Measurements from ENCODE around the gene NMRK1.
A peak's percentile ranks its signal among the peaks of the same experiment; 100 is the strongest.

NMRK1 gene

GRCh38 chr9:75087289-75087823 lies 599 bp downstream of the NMRK1 start:
- H3K9me3 Mint-ChIP-seq, result no peaks in the 10 kb centered on the region
- H3K27me3 Mint-ChIP-seq, result no peaks in the 10 kb centered on the region
- DNase-seq (peak; percentile 4), ATAC-seq (replicated peaks) (no peak)
- H3K27ac Mint-ChIP-seq, result peak overlapping the region; percentile 84
- H3K4me3 Mint-ChIP-seq, result peak overlapping the region; percentile 91 to 92
- peaks cover 7 to 8% of the 10 kb centered on the region in 2 donors for H3K36me3 Mint-ChIP-seq
- peaks cover 19 to 28% of the 10 kb centered on the region in 2 donors for H3K4me1 Mint-ChIP-seq

- no peak for ATAC-seq (replicated peaks)
- peak overlapping the region; percentile 51 for H3K27ac Mint-ChIP-seq
- peak overlapping the region; percentile 67 to 91 for H3K4me3 Mint-ChIP-seq
- no peaks in the 10 kb centered on the region for H3K9me3 Mint-ChIP-seq
- DNase-seq, result no peak
- H3K4me1 Mint-ChIP-seq, result peaks cover 14 to 21% of the 10 kb centered on the region in 2 donors
- H3K36me3 Mint-ChIP-seq, result peaks cover 6 to 7% of the 10 kb centered on the region in 2 donors
- H3K27me3 Mint-ChIP-seq, result no peaks in the 10 kb centered on the region
Observed at GRCh38 chr9:75086541-75087288, 1.2 kb downstream of the NMRK1 start.

GRCh38 chr9:75085640-75086039 lies 2.3 kb downstream of the NMRK1 start:
- Mint-ChIP-seq H3K27ac (peak overlapping the region; percentile 47), H3K36me3 (peaks cover 2 to 4% of the 10 kb centered on the region in 2 donors), H3K9me3 (no peaks in the 10 kb centered on the region), H3K4me3 (no peak overlapping the region), H3K4me1 (peaks cover 7 to 13% of the 10 kb centered on the region in 2 donors), H3K27me3 (no peaks in the 10 kb centered on the region)
- no peak for DNase-seq
- no peak for ATAC-seq (replicated peaks)

- no peak for DNase-seq
- Mint-ChIP-seq H3K36me3 (peaks cover 2 to 4% of the 10 kb centered on the region in 2 donors), H3K27me3 (no peaks in the 10 kb centered on the region), H3K27ac (no peak overlapping the region), H3K4me1 (peaks cover 3 to 5% of the 10 kb centered on the region in 2 donors), H3K9me3 (no peaks in the 10 kb centered on the region), H3K4me3 (no peak overlapping the region)
- ATAC-seq (replicated peaks), result no peak
Observed at GRCh38 chr9:75084081-75084672, 3.8 kb downstream of the NMRK1 start.

- H3K36me3 Mint-ChIP-seq, result no peaks in the 10 kb centered on the region
Observed at GRCh38 chr9:75083188-75083970, 4.6 kb downstream of the NMRK1 start.

GRCh38 chr9:75081632-75082031 lies 6.3 kb downstream of the NMRK1 start:
- Mint-ChIP-seq H3K9me3 (no peaks in the 10 kb centered on the region), H3K4me3 (no peak overlapping the region), H3K36me3 (no peaks in the 10 kb centered on the region), H3K4me1 (peaks cover 0 to 1% of the 10 kb centered on the region in 2 donors), H3K27ac (no peak overlapping the region), H3K27me3 (no peaks in the 10 kb centered on the region)
- DNase-seq (no peak), ATAC-seq (replicated peaks) (no peak)

More at GRCh38 chr9:75083188-75083970, 4.6 kb downstream of the NMRK1 start:
- no peak overlapping the region for H3K4me3 Mint-ChIP-seq
- DNase-seq, result no peak
- H3K9me3 Mint-ChIP-seq, result no peaks in the 10 kb centered on the region
- no peak overlapping the region for H3K27ac Mint-ChIP-seq
- no peaks in the 10 kb centered on the region for H3K27me3 Mint-ChIP-seq
- H3K4me1 Mint-ChIP-seq, result peaks cover 0 to 1% of the 10 kb centered on the region in 2 donors
- ATAC-seq (replicated peaks), result no peak

GRCh38 chr9:75072895-75073294 lies 15.1 kb downstream of the NMRK1 start:
- DNase-seq (no peak), ATAC-seq (replicated peaks) (no peak)
- H3K4me3 Mint-ChIP-seq, result no peak overlapping the region
- no peaks in the 10 kb centered on the region for H3K27me3 Mint-ChIP-seq
- no peaks in the 10 kb centered on the region for H3K36me3 Mint-ChIP-seq
- H3K27ac Mint-ChIP-seq, result no peak overlapping the region
- peaks cover 3 to 11% of the 10 kb centered on the region in 2 donors for H3K4me1 Mint-ChIP-seq
- H3K9me3 Mint-ChIP-seq, result no peaks in the 10 kb centered on the region

- Mint-ChIP-seq H3K27ac (no peak overlapping the region), H3K9me3 (no peaks in the 10 kb centered on the region), H3K4me3 (no peak overlapping the region), H3K36me3 (no peaks in the 10 kb centered on the region), H3K4me1 (peaks cover 3 to 11% of the 10 kb centered on the region in 2 donors), H3K27me3 (no peaks in the 10 kb centered on the region)
- ATAC-seq (replicated peaks), result peak; percentile 38 to 55
- DNase-seq, result no peak
Observed at GRCh38 chr9:75071530-75072122, 16.3 kb downstream of the NMRK1 start.

GRCh38 chr9:75069171-75069570 lies 18.8 kb downstream of the NMRK1 start:
- H3K4me1 Mint-ChIP-seq, result peaks cover 3 to 11% of the 10 kb centered on the region in 2 donors
- no peaks in the 10 kb centered on the region for H3K27me3 Mint-ChIP-seq
- DNase-seq (no peak), ATAC-seq (replicated peaks) (no peak)
- H3K4me3 Mint-ChIP-seq, result no peak overlapping the region
- H3K36me3 Mint-ChIP-seq, result no peaks in the 10 kb centered on the region
- no peaks in the 10 kb centered on the region for H3K9me3 Mint-ChIP-seq
- no peak overlapping the region for H3K27ac Mint-ChIP-seq

- no peak overlapping the region for H3K27ac Mint-ChIP-seq
- no peaks in the 10 kb centered on the region for H3K27me3 Mint-ChIP-seq
- H3K36me3 Mint-ChIP-seq, result no peaks in the 10 kb centered on the region
- DNase-seq, result no peak
- no peaks in the 10 kb centered on the region for H3K9me3 Mint-ChIP-seq
- peaks cover 3 to 11% of the 10 kb centered on the region in 2 donors for H3K4me1 Mint-ChIP-seq
- no peak overlapping the region for H3K4me3 Mint-ChIP-seq
- no peak for ATAC-seq (replicated peaks)
Observed at GRCh38 chr9:75067894-75068293, 20.1 kb downstream of the NMRK1 start.

GRCh38 chr9:75065510-75065909 lies 22.4 kb downstream of the NMRK1 start:
- H3K4me3 Mint-ChIP-seq, result no peak overlapping the region
- ATAC-seq (replicated peaks) (no peak), DNase-seq (no peak)
- H3K27me3 Mint-ChIP-seq, result no peaks in the 10 kb centered on the region
- no peak overlapping the region for H3K27ac Mint-ChIP-seq
- no peaks in the 10 kb centered on the region for H3K36me3 Mint-ChIP-seq
- no peaks in the 10 kb centered on the region for H3K4me1 Mint-ChIP-seq
- no peaks in the 10 kb centered on the region for H3K9me3 Mint-ChIP-seq

- H3K4me3 Mint-ChIP-seq, result no peak overlapping the region
- DNase-seq, result no peak
- H3K4me1 Mint-ChIP-seq, result no peaks in the 10 kb centered on the region
- H3K9me3 Mint-ChIP-seq, result no peaks in the 10 kb centered on the region
- H3K27ac Mint-ChIP-seq, result no peak overlapping the region
- H3K36me3 Mint-ChIP-seq, result no peaks in the 10 kb centered on the region
- H3K27me3 Mint-ChIP-seq, result no peaks in the 10 kb centered on the region
- ATAC-seq (replicated peaks), result no peak
Observed at GRCh38 chr9:75064307-75065025, 23.5 kb downstream of the NMRK1 start.

- Mint-ChIP-seq H3K27me3 (no peaks in the 10 kb centered on the region), H3K36me3 (no peaks in the 10 kb centered on the region), H3K9me3 (no peaks in the 10 kb centered on the region), H3K4me3 (no peak overlapping the region), H3K27ac (no peak overlapping the region), H3K4me1 (no peaks in the 10 kb centered on the region)
- ATAC-seq (replicated peaks) (no peak), DNase-seq (no peak)
Observed at GRCh38 chr9:75063556-75064305, 24.2 kb downstream of the NMRK1 start.
